Endothelial cell (in vitro differentiated cells): ENCODE results near the gene TNC. TPM values are rescaled to one million over a fixed set of nuclear protein-coding genes. Genes with fewer than 3 reads are reported as not detected.

Experiments used
- DNase-seq: peaks from one replicate; pipeline ENCODE4 v3.0.0; 2021; ENCODE audit warnings: low spot score
- H3K27ac Mint-ChIP-seq: one replicate; pipeline ENCODE4 v1.8.0; 2021; ENCODE audit warnings: mixed read lengths, inconsistent platforms; ENCODE audit not compliant: unreplicated experiment
- H3K27me3 Mint-ChIP-seq: one replicate; pipeline ENCODE4 v1.8.0; 2021; ENCODE audit warnings: mild to moderate bottlenecking, moderate library complexity, mixed read lengths, inconsistent platforms; ENCODE audit not compliant: unreplicated experiment
- H3K36me3 Mint-ChIP-seq: one replicate; pipeline ENCODE4 v1.8.0; 2021; ENCODE audit warnings: mild to moderate bottlenecking, low read depth, mixed read lengths, inconsistent platforms; ENCODE audit not compliant: unreplicated experiment
- H3K4me1 Mint-ChIP-seq: one replicate; pipeline ENCODE4 v1.8.0; 2021; ENCODE audit warnings: mild to moderate bottlenecking, mixed read lengths, inconsistent platforms; ENCODE audit not compliant: unreplicated experiment
- H3K4me3 Mint-ChIP-seq: one replicate; pipeline ENCODE4 v1.8.0; 2021; ENCODE audit warnings: mild to moderate bottlenecking, mixed read lengths, inconsistent platforms; ENCODE audit not compliant: unreplicated experiment
- H3K9me3 Mint-ChIP-seq: one replicate; pipeline ENCODE4 v1.8.0; 2021; ENCODE audit warnings: mixed read lengths, inconsistent platforms; ENCODE audit not compliant: unreplicated experiment
- total RNA-seq: library from RNA; stranded (reverse); fragmentation: NEBNext Ultra II Directional; extraction: Animal tissue kit (Norgen Biotek cat#: 25700); gene quantifications from one replicate; pipeline ENCODE4 v1.2.1, GENCODE V29; 2021; ENCODE audit not compliant: unreplicated experiment
- TF ChIP-seq, protein P1 (sequence below): fragments of 200-600 bp; sonication (generic); IDR thresholded peaks from one replicate; pipeline ENCODE4 v1.5.0; 2021; ENCODE audit warnings: antibody characterized with exemption; ENCODE audit not compliant: unreplicated experiment

TNC gene
- total RNA-seq, 1 donor from 2014 or later, result 10.1 TPM

DNA sequence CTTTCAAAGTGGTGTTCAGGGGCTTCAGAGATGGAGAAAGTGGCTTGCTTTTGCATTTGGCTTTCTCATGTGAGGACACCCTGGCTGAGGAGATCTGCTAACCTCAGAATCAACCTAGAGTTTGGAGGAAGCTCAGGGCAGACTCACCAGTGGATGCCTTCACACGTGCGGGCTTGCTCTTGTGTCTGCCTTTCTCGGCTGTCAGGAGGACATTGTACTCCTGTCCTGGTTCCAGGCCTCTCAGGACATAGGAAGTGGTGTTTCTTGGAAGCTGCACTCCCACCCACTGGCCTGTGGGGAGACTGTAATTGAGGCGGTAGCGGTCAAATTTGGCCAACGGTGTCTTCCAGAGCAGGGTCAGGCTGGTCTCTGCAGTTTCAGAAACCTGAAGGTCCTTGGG, 44.5 kb downstream of the TNC start:
- no peaks in the 10 kb centered on the region for H3K9me3 Mint-ChIP-seq
- H3K27me3 Mint-ChIP-seq, result no peaks in the 10 kb centered on the region
- TF ChIP-seq, protein P1, sequence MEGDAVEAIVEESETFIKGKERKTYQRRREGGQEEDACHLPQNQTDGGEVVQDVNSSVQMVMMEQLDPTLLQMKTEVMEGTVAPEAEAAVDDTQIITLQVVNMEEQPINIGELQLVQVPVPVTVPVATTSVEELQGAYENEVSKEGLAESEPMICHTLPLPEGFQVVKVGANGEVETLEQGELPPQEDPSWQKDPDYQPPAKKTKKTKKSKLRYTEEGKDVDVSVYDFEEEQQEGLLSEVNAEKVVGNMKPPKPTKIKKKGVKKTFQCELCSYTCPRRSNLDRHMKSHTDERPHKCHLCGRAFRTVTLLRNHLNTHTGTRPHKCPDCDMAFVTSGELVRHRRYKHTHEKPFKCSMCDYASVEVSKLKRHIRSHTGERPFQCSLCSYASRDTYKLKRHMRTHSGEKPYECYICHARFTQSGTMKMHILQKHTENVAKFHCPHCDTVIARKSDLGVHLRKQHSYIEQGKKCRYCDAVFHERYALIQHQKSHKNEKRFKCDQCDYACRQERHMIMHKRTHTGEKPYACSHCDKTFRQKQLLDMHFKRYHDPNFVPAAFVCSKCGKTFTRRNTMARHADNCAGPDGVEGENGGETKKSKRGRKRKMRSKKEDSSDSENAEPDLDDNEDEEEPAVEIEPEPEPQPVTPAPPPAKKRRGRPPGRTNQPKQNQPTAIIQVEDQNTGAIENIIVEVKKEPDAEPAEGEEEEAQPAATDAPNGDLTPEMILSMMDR, result no peak
- no peak overlapping the region for H3K4me3 Mint-ChIP-seq
- no peak for DNase-seq
- H3K36me3 Mint-ChIP-seq, result no peaks in the 10 kb centered on the region
- H3K27ac Mint-ChIP-seq, result peak overlapping the region; percentile 11
- H3K4me1 Mint-ChIP-seq, result no peaks in the 10 kb centered on the region

DNA sequence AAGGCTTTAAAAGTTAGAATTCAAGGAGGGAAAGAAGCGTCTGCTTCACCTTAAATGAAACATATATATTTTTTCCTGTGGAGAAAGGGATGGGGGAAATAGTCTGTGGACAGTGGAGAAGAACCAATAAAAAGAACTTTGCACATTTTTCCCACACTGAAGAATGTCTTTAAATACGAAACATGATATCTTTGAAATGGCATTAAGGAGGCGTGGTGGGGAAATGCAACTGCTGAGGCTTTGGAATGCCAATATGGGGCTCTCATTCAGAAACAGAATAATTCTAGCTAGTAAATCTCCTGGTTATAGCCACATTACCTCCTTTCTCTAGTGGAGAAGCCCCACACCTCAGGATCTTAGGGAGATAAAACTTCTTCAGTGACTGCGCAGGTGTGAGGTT, 46.8 kb downstream of the TNC start:
- H3K27ac Mint-ChIP-seq, result no peak overlapping the region
- H3K4me3 Mint-ChIP-seq, result no peak overlapping the region
- no peaks in the 10 kb centered on the region for H3K27me3 Mint-ChIP-seq
- no peaks in the 10 kb centered on the region for H3K4me1 Mint-ChIP-seq
- TF ChIP-seq, protein P1, result no peak
- H3K9me3 Mint-ChIP-seq, result no peaks in the 10 kb centered on the region
- DNase-seq, result no peak
- no peaks in the 10 kb centered on the region for H3K36me3 Mint-ChIP-seq

DNA sequence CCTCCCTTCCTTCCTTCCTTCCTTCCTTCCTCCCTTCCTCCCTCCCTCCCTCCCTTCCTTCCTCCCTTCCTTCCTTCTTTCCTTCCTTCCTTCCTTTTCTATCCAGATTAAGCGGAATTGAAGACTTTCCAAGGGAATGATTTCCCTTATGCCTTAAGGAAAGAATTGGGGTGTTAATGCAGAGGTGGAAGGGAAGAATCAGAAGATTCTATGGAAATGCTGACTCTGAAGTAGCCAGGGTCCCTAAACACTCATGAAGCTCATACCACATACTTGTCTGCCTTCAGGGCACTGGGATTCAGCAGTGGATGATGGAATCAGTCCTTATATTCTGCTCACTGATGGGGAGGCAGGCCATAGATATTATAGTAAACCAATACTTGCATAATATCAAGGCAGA, 48.2 kb downstream of the TNC start:
- no peaks in the 10 kb centered on the region for H3K4me1 Mint-ChIP-seq
- no peak overlapping the region for H3K4me3 Mint-ChIP-seq
- no peak for DNase-seq
- TF ChIP-seq, protein P1, result no peak
- no peak overlapping the region for H3K27ac Mint-ChIP-seq
- no peaks in the 10 kb centered on the region for H3K27me3 Mint-ChIP-seq
- no peaks in the 10 kb centered on the region for H3K9me3 Mint-ChIP-seq
- no peaks in the 10 kb centered on the region for H3K36me3 Mint-ChIP-seq

DNA sequence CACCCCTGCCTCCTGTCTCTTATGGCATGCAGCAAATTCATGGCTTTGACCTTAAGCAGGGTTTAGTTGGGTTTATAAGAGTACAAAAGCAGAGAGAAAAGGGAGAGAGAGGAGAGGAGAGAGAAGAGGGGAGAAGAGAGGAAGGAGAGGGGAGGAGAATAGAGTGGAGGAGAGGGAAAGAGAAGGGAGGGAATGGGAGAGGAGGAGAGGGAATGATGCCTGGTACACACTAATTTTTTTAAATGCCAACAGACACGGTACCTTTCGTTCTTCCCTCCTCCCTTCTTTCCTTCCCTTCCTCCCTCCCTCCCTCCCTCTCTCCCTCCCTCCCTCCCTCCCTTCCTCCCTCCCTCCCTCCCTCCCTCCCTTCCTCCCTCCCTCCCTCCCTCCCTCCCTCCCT, 48.7 kb downstream of the TNC start:
- no peak overlapping the region for H3K27ac Mint-ChIP-seq
- no peak overlapping the region for H3K4me3 Mint-ChIP-seq
- no peaks in the 10 kb centered on the region for H3K27me3 Mint-ChIP-seq
- no peaks in the 10 kb centered on the region for H3K4me1 Mint-ChIP-seq
- no peak for DNase-seq
- H3K36me3 Mint-ChIP-seq, result no peaks in the 10 kb centered on the region
- H3K9me3 Mint-ChIP-seq, result no peaks in the 10 kb centered on the region
- TF ChIP-seq, protein P1, result no peak

DNA sequence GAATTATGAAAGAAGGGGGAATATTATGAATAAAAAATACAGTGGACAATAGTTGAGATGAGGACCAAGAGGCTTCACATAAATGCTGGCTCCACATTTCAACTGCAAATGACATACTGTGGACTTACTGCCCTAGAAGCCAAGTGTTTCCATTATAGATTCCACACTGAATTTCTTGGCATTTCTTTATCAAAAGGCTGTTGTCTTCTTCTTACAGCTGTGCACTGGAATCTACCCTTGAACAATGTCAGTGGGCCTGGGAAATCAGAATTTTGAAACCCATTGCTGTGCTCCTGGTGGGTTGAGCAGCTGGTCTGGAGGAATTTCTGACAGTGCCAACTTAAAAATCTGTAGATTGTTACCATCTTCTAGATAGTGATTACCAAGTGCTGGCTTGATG, 49.9 kb downstream of the TNC start:
- no peaks in the 10 kb centered on the region for H3K9me3 Mint-ChIP-seq
- H3K27ac Mint-ChIP-seq, result no peak overlapping the region
- no peaks in the 10 kb centered on the region for H3K27me3 Mint-ChIP-seq
- no peaks in the 10 kb centered on the region for H3K36me3 Mint-ChIP-seq
- H3K4me1 Mint-ChIP-seq, result peaks cover 6% of the 10 kb centered on the region
- DNase-seq, result no peak
- TF ChIP-seq, protein P1, result no peak
- H3K4me3 Mint-ChIP-seq, result no peak overlapping the region
